VCaP (cell line): Measurements from ENCODE around the gene DENND1A.

Source experiments
- H3K27ac ChIP-seq: fragments of 450-650 bp; 2 replicates; pipeline ENCODE4 v1.5.1; 2017
- TF ChIP-seq, protein P1 (sequence below): fragments of 450-650 bp; conservative IDR thresholded peaks from 2 replicates; pipeline ENCODE4 v1.5.1; 2017; ENCODE audit warnings: mild to moderate bottlenecking, moderate library complexity

Gene DENND1A

GRCh38 chr9:123365287-123365880 lies 564.5 kb downstream of the DENND1A start:
- TF ChIP-seq, protein P1, sequence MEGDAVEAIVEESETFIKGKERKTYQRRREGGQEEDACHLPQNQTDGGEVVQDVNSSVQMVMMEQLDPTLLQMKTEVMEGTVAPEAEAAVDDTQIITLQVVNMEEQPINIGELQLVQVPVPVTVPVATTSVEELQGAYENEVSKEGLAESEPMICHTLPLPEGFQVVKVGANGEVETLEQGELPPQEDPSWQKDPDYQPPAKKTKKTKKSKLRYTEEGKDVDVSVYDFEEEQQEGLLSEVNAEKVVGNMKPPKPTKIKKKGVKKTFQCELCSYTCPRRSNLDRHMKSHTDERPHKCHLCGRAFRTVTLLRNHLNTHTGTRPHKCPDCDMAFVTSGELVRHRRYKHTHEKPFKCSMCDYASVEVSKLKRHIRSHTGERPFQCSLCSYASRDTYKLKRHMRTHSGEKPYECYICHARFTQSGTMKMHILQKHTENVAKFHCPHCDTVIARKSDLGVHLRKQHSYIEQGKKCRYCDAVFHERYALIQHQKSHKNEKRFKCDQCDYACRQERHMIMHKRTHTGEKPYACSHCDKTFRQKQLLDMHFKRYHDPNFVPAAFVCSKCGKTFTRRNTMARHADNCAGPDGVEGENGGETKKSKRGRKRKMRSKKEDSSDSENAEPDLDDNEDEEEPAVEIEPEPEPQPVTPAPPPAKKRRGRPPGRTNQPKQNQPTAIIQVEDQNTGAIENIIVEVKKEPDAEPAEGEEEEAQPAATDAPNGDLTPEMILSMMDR = no peak

GRCh38 chr9:123364241-123364824 lies 565.6 kb downstream of the DENND1A start:
- no peak overlapping the region for H3K27ac ChIP-seq
- TF ChIP-seq, protein P1 = no peak

More at GRCh38 chr9:123365287-123365880, 564.5 kb downstream of the DENND1A start:
- no peak overlapping the region for H3K27ac ChIP-seq

DNA sequence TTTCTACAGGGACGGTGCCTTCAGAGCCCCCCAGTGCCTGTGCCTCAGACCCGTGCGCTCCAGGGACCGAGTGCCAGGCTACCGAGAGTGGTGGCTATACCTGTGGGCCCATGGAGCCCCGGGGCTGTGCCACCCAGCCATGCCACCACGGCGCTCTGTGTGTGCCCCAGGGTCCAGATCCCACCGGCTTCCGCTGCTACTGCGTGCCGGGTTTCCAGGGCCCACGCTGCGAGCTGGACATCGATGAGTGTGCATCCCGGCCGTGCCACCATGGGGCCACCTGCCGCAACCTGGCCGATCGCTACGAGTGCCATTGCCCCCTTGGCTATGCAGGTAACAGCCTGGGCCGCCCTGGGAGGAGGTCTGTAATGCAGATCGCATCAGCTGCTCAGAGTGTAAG lies 567.1 kb downstream of the DENND1A start:
- H3K27ac ChIP-seq = no peak overlapping the region
- TF ChIP-seq, protein P1 = no peak

DNA sequence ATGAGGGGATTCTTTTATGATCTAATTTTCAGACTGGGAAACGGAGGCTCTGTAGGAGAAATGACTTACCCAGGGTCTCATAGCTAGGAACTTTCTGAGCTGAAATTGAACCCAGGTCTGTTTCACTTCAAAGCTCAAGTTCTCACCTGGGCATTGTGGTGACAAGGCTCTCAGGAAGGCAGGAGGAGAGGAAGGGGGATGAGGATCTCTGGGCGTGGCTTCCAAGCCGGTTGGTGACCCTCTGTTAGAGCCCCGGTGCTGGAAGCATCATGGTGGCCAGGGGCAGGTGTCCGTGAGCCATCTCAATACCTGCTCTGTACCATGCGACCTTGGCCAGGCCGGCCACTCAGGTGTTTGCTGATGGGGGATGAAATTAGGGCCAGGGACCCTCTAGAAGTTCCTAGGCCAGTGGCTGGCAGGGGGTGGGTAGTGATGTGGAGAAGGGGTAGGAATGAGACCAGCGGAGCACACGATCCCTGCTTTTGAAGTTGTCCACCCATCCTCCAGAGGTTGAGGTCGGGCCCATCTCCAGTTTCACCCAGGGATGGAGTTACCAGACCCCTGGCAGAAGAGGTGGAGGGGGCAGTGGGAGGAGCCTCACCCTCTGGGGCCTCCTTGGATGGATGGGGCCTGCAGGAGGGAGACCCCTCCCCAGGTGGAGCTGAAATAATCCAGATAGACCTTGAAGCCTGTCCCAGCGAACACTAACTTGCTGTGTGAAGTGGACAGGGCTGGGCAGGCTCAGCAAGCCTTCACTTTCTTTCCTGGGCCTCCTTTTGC lies 568.0 kb downstream of the DENND1A start:
- TF ChIP-seq, protein P1 = no peak
- no peak overlapping the region for H3K27ac ChIP-seq

GRCh38 chr9:123361086-123361730 lies 568.7 kb downstream of the DENND1A start:
- TF ChIP-seq, protein P1 = no peak

GRCh38 chr9:123360161-123361085 lies 569.5 kb downstream of the DENND1A start:
- TF ChIP-seq, protein P1 = no peak
- no peak overlapping the region for H3K27ac ChIP-seq

More at GRCh38 chr9:123361086-123361730, 568.7 kb downstream of the DENND1A start:
- no peak overlapping the region for H3K27ac ChIP-seq
